HepG2 (cell line): ENCODE data around the gene CLCA4. TPM values are rescaled to one million over a fixed set of nuclear protein-coding genes. Genes with fewer than 3 reads are reported as not detected.

Experiments
- ATAC-seq: fragments of 200-7000 bp; cut with Tn5 transposase; 3 replicates; pipeline ENCODE4 v1.9.1; 2020; ENCODE audit warnings: mild to moderate bottlenecking, moderate library complexity
- BruUV-seq: library from RNA; stranded (reverse); fragments of 400-500 nt; replicated peaks from 2 replicates; lab custom pipeline; 2021; lab: Mats Ljungman, UMichigan
- CTCF ChIA-PET: fragments of 300-600 bp; formaldehyde crosslinking; extraction: SDS; loops from one replicate; lab custom pipeline; 2021; ENCODE audit warnings: low total read pairs, inconsistent platforms, low intra/inter-chr PET ratio; lab: Yijun Ruan, JAX
- POLR2A ChIA-PET: fragments of 350-600 bp; sonication (Branson Sonifier 250); formaldehyde crosslinking; loops from one replicate; lab custom pipeline; 2020; ENCODE audit warnings: antibody characterized with exemption, inconsistent platforms; lab: Yijun Ruan, JAX
- DNase-seq: peaks from one replicate; pipeline ENCODE4 v3.0.0-alpha.2; 2015; ENCODE audit warnings: low spot score
- FAIRE-seq: peaks from 3 replicates; lab custom pipeline; 2011; peaks lifted over from hg19 to GRCh38; lab: Jason Lieb, UNC
- H2AFZ ChIP-seq: one replicate; pipeline ENCODE4 v1.6.1; 2011; ENCODE audit warnings: low read length, inconsistent platforms
- H3K27ac ChIP-seq: fragments of 300-600 bp; 3 replicates; pipeline ENCODE4 v1.8.0; 2011; ENCODE audit warnings: mixed run types, mild to moderate bottlenecking, mixed read lengths, low read length, inconsistent platforms; ENCODE audit not compliant: insufficient read depth; ENCODE audit errors: extremely low read length
- H3K27me3 ChIP-seq, 2 experiments: fragments of 200-600 bp in 1 of 2; 2 replicates in 1 of 2; 3 replicates in 1 of 2; pipeline versions ENCODE4 v1.6.0 to v1.8.0; 2011; ENCODE audit warnings: low read length in 2 of 2, mild to moderate bottlenecking in 2 of 2, moderate library complexity in 2 of 2, inconsistent platforms in 1 of 2; ENCODE audit not compliant: insufficient read depth in 2 of 2, control insufficient read depth in 1 of 2
- H3K36me3 ChIP-seq, 2 experiments: fragments of 200-600 bp in 1 of 2; replicated peaks in 1 of 2; 2 replicates in 1 of 2; 3 replicates in 1 of 2; pipeline versions ENCODE4 v1.5.1 to v1.8.0; 2011; ENCODE audit warnings: low read length in 2 of 2, inconsistent platforms in 1 of 2; ENCODE audit not compliant: insufficient read depth in 2 of 2, control insufficient read depth in 1 of 2
- H3K4me1 ChIP-seq: 2 replicates; pipeline ENCODE4 v1.5.1; 2012; ENCODE audit warnings: low read length, inconsistent platforms; ENCODE audit not compliant: insufficient read depth
- H3K4me2 ChIP-seq: 2 replicates; pipeline ENCODE4 v1.6.0; 2011; ENCODE audit warnings: low read depth, low read length, inconsistent platforms
- H3K4me3 ChIP-seq, 3 experiments: fragments of 200-600 bp in 1 of 3; sonication (generic), shearing (Covaris generic) in 1 of 3; replicated peaks in 1 of 3; 2 replicates each; pipeline ENCODE4 v1.5.1; 2011 to 2016; ENCODE audit warnings: low read length in 3 of 3, inconsistent platforms in 2 of 3, low read depth in 2 of 3, mild to moderate bottlenecking in 2 of 3, control low read depth in 1 of 3, mixed read lengths in 1 of 3; ENCODE audit not compliant: insufficient read depth in 1 of 3
- H3K79me2 ChIP-seq: one replicate; pipeline ENCODE4 v1.6.1; 2011; ENCODE audit warnings: low read length, inconsistent platforms; ENCODE audit not compliant: insufficient read depth
- H3K9ac ChIP-seq: 2 replicates; pipeline ENCODE4 v1.6.0; 2011; ENCODE audit warnings: mild to moderate bottlenecking, low read depth, low read length, inconsistent platforms; ENCODE audit not compliant: insufficient read depth
- H3K9me3 ChIP-seq: 2 replicates; pipeline ENCODE4 v1.5.1; 2012; ENCODE audit warnings: mild to moderate bottlenecking, low read length
- H4K20me1 ChIP-seq: 2 replicates; pipeline ENCODE4 v1.6.0; 2011; ENCODE audit warnings: inconsistent platforms, mild to moderate bottlenecking, low read length, moderate library complexity; ENCODE audit not compliant: insufficient read depth
- FIP1L1 ChIP-seq: fragments of 200-400 bp; formaldehyde crosslinking; IDR thresholded peaks from 2 replicates; pipeline ENCODE4 v1.6.1; 2018; ENCODE audit warnings: low read depth, mild to moderate bottlenecking, low read length, moderate library complexity, borderline replicate concordance; ENCODE audit not compliant: insufficient read depth
- HHEX ChIP-seq: IDR thresholded peaks from 2 replicates; pipeline ENCODE4 v1.6.1; 2016; ENCODE audit warnings: control low read depth
- SMARCC2 ChIP-seq: fragments of 450-650 bp; IDR thresholded peaks from 2 replicates; pipeline ENCODE4 v1.6.1; 2017; ENCODE audit warnings: antibody characterized with exemption, mild to moderate bottlenecking
- USF2 ChIP-seq, 2 experiments: sonication (generic) in 1 of 2; formaldehyde crosslinking in 1 of 2; IDR thresholded peaks; 2 replicates each; pipeline versions ENCODE4 v1.5.1 to v1.6.1; 2011 to 2020; ENCODE audit warnings: borderline replicate concordance in 1 of 2, low read depth in 1 of 2, low read length in 1 of 2, mild to moderate bottlenecking in 1 of 2, missing genetic modification reagents in 1 of 2, moderate library complexity in 1 of 2
- WGBS: methylation state at CpG from one replicate; pipeline ENCODE4 v1.1.6; 2017; ENCODE audit warnings: low lambda C conversion rate; 5-methylcytosine and 5-hydroxymethylcytosine counted together
- in situ Hi-C: cut with HindIII; loops from 2 replicates; pipeline ENCODE4 v1.10.0; 2017; ENCODE audit warnings: low pct_unique_long_range_greater_than_20kb; ENCODE audit not compliant: extremely low pct_ligation_motif_present
- intact Hi-C: fragments of 100-400 bp; cut with micrococcal nuclease; formaldehyde crosslinking; loops from one replicate; pipeline ENCODE4 v1.10.0; 2022; ENCODE audit not compliant: unreplicated experiment
- polyA plus RNA-seq, 8 experiments: library from polyadenylated mRNA; depleted of rRNA in 3 of 8; stranded (reverse) in 7 of 8; unstranded in 1 of 8; fragments of >200 nt; fragmentation: Illumina TruSeq in 4 of 8; extraction: Trizol in 4 of 8; gene quantifications; 2 replicates each; pipeline versions ENCODE4 v1.2.1 to v1.2.3, GENCODE V29; 2011 to 2016; ENCODE audit warnings: low read depth in 4 of 8, missing spikeins in 1 of 8, mixed read lengths in 1 of 8; ENCODE audit not compliant: insufficient read depth in 1 of 8
- total RNA-seq, 5 experiments: library from RNA; depleted of rRNA; stranded (reverse); fragments of >200 nt; fragmentation: Illumina TruSeq; extraction: Trizol; gene quantifications; 2 replicates each; pipeline ENCODE4 v1.2.3, GENCODE V29; 2016; ENCODE audit warnings: low read depth in 1 of 5

CLCA4 gene
- total and polyA plus RNA-seq, 2 of the 13 experiments (the other 11 are each of a cell fraction or from before 2014, with no cell fraction given): not detected

DNA sequence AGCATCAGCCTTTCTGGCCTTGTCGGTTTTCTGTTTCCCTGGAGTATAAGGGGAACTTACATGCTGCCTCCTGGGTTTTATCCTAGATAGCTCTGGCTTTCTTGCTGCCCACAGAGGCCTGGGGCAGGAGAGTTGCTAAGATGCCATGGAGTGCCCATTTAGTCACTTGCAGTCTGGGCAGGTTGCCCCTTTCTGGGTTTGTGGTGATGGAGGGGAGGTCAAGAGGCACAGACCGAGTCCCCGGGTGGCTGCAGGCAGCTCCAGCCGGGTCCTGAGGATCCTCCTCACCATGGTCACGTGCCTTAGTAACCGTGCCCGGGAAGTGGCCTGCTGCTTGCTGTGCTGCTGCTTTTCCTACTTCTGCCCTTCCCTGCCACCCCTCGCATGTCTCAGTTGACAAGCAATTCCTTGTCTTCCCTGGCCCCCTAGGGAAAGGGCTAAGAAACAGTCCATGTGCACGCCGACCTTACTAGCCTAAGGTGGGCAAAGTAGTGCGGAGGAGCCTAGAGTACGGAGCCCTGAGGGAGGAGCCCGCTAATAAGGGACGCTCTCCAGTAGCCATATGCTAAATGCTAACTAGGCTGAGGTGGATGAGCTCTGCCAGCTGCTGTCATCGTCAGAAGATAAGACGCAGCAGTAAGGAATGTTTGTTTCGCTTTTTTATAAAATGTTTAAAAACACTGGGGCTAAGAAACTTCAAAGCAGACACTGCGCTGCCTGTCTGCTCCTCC lies 43.3 kb upstream of the CLCA4 start:
- in situ Hi-C loops (loop anchor here (10.0 to 25.0 kb wide), 2 partner anchors 119 to 184 kb away; no protein-coding TSS in a partner anchor), intact Hi-C loops (loop anchor here (2.0 to 10.0 kb wide), 4 partner anchors 75 to 461 kb away; no protein-coding TSS in a partner anchor)
- no peak for TF ChIP-seq FIP1L1
- no peak for TF ChIP-seq USF2 (IDR thresholded peaks at IDR 0.05; ENCODE audit: low read depth, low read length)
- TF ChIP-seq USF2 (CRISPR knock-in tag; IDR thresholded peaks at IDR 0.05; ENCODE audit: borderline replicate concordance): peak; percentile 23; the same call in 1 of the 2 replicates
- peak overlapping the region in 1 of 3 experiments; percentile 16; a peak in 1 of 6 replicates for H3K4me3 ChIP-seq
- no TSS peak for BruUV-seq
- no peaks in the 10 kb centered on the region for H3K9me3 ChIP-seq
- no peaks in the 10 kb centered on the region for H4K20me1 ChIP-seq
- no peak overlapping the region for H3K9ac ChIP-seq
- ATAC-seq (peak; percentile 40), FAIRE-seq (no peak), DNase-seq (no peak)
- H3K27me3 ChIP-seq: peaks cover 5 to 39% of the 10 kb centered on the region in 2 experiments; a peak in 4 of 5 replicates
- H3K4me1 ChIP-seq: 0 out of 2 replicates have a peak, but pooled peaks cover 6% of the 10 kb centered on the region
- no peaks in the 10 kb centered on the region for H3K79me2 ChIP-seq
- CTCF ChIA-PET: no interaction called here
- POLR2A ChIA-PET: no interaction called here
- H3K4me2 ChIP-seq: peak overlapping the region; percentile 50
- H2AFZ ChIP-seq: no peak overlapping the region
- no peak overlapping the region for H3K27ac ChIP-seq
- no peaks in the 10 kb centered on the region for H3K36me3 ChIP-seq
- WGBS: 22% methylated on average over 17 of the region's 18 CpGs

- Histone ChIP-seq H3K4me3 (no peak overlapping the region), H3K27ac (no peak overlapping the region), H2AFZ (no peak overlapping the region), H3K4me1 (0 out of 2 replicates have a peak, but pooled peaks cover 6% of the 10 kb centered on the region), H3K79me2 (no peaks in the 10 kb centered on the region), H3K27me3 (peaks cover 5 to 36% of the 10 kb centered on the region in 2 experiments; a peak in 4 of 5 replicates), H3K4me2 (peak overlapping the region; percentile 50; the same call in 1 of the 2 replicates), H3K9ac (no peak overlapping the region), H3K36me3 (no peaks in the 10 kb centered on the region), H4K20me1 (no peaks in the 10 kb centered on the region), H3K9me3 (no peaks in the 10 kb centered on the region)
- DNase-seq (no peak), FAIRE-seq (no peak), ATAC-seq (no peak)
- ChIA-PET POLR2A (no interaction called here), CTCF (no interaction called here)
- BruUV-seq: no TSS peak
- no peak for TF ChIP-seq HHEX (CRISPR knock-in tag)
- TF ChIP-seq SMARCC2: no peak
- in situ Hi-C loops: loop anchor here (10.0 to 25.0 kb wide), 2 partner anchors 119 to 183 kb away; no protein-coding TSS in a partner anchor
- WGBS: 22% methylated on average over 9 of the region's 9 CpGs
- intact Hi-C loops: loop anchor here (5.0 to 10.0 kb wide), 2 partner anchors 183 to 461 kb away; no protein-coding TSS in a partner anchor
Observed at GRCh38 chr1:86504137-86504479, 42.8 kb upstream of the CLCA4 start.
